Measurements from ENCODE around the gene PIP5K1B.

PIP5K1B gene

GRCh38 chr9:68970151-68970550, 265.1 kb downstream of the PIP5K1B start:
- Histone ChIP-seq H3K9ac (ENCODE audit: low read depth, low read length, poor library complexity, severe bottlenecking) (no peak overlapping the region), H3K4me2 (ENCODE audit: low read depth, low read length, poor library complexity, severe bottlenecking) (no peak overlapping the region), H3K36me3 (ENCODE audit: insufficient read depth, low read length) (no peaks in the 10 kb centered on the region), H3K9me2 (replicated peaks; ENCODE audit: low read depth, low read length) (no peaks in the 10 kb centered on the region), H3K4me1 (ENCODE audit: insufficient read depth, low read length, poor library complexity, severe bottlenecking) (peaks cover 13% of the 10 kb centered on the region), H3F3A (ENCODE audit: low read depth) (no peaks in the 10 kb centered on the region; the same call in 1 of the 2 replicates), H3K4me3 (ENCODE audit: low read length, poor library complexity, severe bottlenecking) (no peak overlapping the region), H3K9me3 (ENCODE audit: insufficient read depth, low read depth, low read length) (no peaks in the 10 kb centered on the region), H3K27me3 (ENCODE audit: insufficient read depth, low read length, poor library complexity, severe bottlenecking) (no peaks in the 10 kb centered on the region), H4K20me1 (ENCODE audit: insufficient read depth, low read length, poor library complexity, severe bottlenecking) (no peaks in the 10 kb centered on the region), H2AFZ (ENCODE audit: low read length) (no peak overlapping the region), H3K79me2 (ENCODE audit: insufficient read depth, low read length) (no peaks in the 10 kb centered on the region)
- TF ChIP-seq EZH2phosphoT487 (IDR thresholded peaks at IDR 0.05; ENCODE audit: borderline replicate concordance): no peak
- TF ChIP-seq, protein P1, sequence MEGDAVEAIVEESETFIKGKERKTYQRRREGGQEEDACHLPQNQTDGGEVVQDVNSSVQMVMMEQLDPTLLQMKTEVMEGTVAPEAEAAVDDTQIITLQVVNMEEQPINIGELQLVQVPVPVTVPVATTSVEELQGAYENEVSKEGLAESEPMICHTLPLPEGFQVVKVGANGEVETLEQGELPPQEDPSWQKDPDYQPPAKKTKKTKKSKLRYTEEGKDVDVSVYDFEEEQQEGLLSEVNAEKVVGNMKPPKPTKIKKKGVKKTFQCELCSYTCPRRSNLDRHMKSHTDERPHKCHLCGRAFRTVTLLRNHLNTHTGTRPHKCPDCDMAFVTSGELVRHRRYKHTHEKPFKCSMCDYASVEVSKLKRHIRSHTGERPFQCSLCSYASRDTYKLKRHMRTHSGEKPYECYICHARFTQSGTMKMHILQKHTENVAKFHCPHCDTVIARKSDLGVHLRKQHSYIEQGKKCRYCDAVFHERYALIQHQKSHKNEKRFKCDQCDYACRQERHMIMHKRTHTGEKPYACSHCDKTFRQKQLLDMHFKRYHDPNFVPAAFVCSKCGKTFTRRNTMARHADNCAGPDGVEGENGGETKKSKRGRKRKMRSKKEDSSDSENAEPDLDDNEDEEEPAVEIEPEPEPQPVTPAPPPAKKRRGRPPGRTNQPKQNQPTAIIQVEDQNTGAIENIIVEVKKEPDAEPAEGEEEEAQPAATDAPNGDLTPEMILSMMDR (conservative IDR thresholded peaks at IDR 0.05; ENCODE audit: low read length): no peak

GRCh38 chr9:68973619-68974018, 268.6 kb downstream of the PIP5K1B start:
- Histone ChIP-seq H3K9ac (ENCODE audit: low read depth, low read length, poor library complexity, severe bottlenecking) (no peak overlapping the region), H3K36me3 (ENCODE audit: insufficient read depth, low read length) (no peaks in the 10 kb centered on the region), H3K4me1 (ENCODE audit: insufficient read depth, low read length, poor library complexity, severe bottlenecking) (peaks cover 20% of the 10 kb centered on the region), H4K20me1 (ENCODE audit: insufficient read depth, low read length, poor library complexity, severe bottlenecking) (no peaks in the 10 kb centered on the region), H2AFZ (ENCODE audit: low read length) (no peak overlapping the region), H3K79me2 (ENCODE audit: insufficient read depth, low read length) (no peaks in the 10 kb centered on the region), H3K27me3 (ENCODE audit: insufficient read depth, low read length, poor library complexity, severe bottlenecking) (no peaks in the 10 kb centered on the region), H3K4me3 (ENCODE audit: low read length, poor library complexity, severe bottlenecking) (no peak overlapping the region), H3F3A (ENCODE audit: low read depth) (no peaks in the 10 kb centered on the region; the same call in 1 of the 2 replicates), H3K9me3 (ENCODE audit: insufficient read depth, low read depth, low read length) (peaks cover 4% of the 10 kb centered on the region; the same call in 1 of the 2 replicates), H3K4me2 (ENCODE audit: low read depth, low read length, poor library complexity, severe bottlenecking) (no peak overlapping the region), H3K9me2 (replicated peaks; ENCODE audit: low read depth, low read length) (no peaks in the 10 kb centered on the region)
- TF ChIP-seq, protein P1 (conservative IDR thresholded peaks at IDR 0.05; ENCODE audit: low read length): no peak
- TF ChIP-seq EZH2phosphoT487 (IDR thresholded peaks at IDR 0.05; ENCODE audit: borderline replicate concordance): no peak

GRCh38 chr9:68974431-68974830, 269.4 kb downstream of the PIP5K1B start:
- no peaks in the 10 kb centered on the region for H3K27me3 ChIP-seq (ENCODE audit: insufficient read depth, low read length, poor library complexity, severe bottlenecking)
- no peaks in the 10 kb centered on the region for H3K36me3 ChIP-seq (ENCODE audit: insufficient read depth, low read length)
- H3K9ac ChIP-seq (ENCODE audit: low read depth, low read length, poor library complexity, severe bottlenecking): no peak overlapping the region
- peaks cover 28% of the 10 kb centered on the region for H3K4me1 ChIP-seq (ENCODE audit: insufficient read depth, low read length, poor library complexity, severe bottlenecking)
- no peaks in the 10 kb centered on the region for H4K20me1 ChIP-seq (ENCODE audit: insufficient read depth, low read length, poor library complexity, severe bottlenecking)
- H3K9me2 ChIP-seq (replicated peaks; ENCODE audit: low read depth, low read length): no peaks in the 10 kb centered on the region
- H3F3A ChIP-seq (ENCODE audit: low read depth): peaks cover 3% of the 10 kb centered on the region; the same call in 1 of the 2 replicates
- H3K4me3 ChIP-seq (ENCODE audit: low read length, poor library complexity, severe bottlenecking): no peak overlapping the region
- H2AFZ ChIP-seq (ENCODE audit: low read length): no peak overlapping the region
- H3K4me2 ChIP-seq (ENCODE audit: low read depth, low read length, poor library complexity, severe bottlenecking): peak overlapping the region; percentile 12
- TF ChIP-seq EZH2phosphoT487 (IDR thresholded peaks at IDR 0.05; ENCODE audit: borderline replicate concordance): no peak
- TF ChIP-seq, protein P1 (conservative IDR thresholded peaks at IDR 0.05; ENCODE audit: low read length): no peak
- H3K79me2 ChIP-seq (ENCODE audit: insufficient read depth, low read length): no peaks in the 10 kb centered on the region
- peaks cover 4% of the 10 kb centered on the region; the same call in 1 of the 2 replicates for H3K9me3 ChIP-seq (ENCODE audit: insufficient read depth, low read depth, low read length)

All from Loucy (cell line).